Stomach (tissue), 4 donors: ENCODE measurements around the gene MBP.

Experiments
- POLR2A ChIP-seq, 4 donors: fragments of 450-650 bp; IDR thresholded peaks; one replicate each; pipeline ENCODE4 v1.6.1; 2016; ENCODE audit warnings: antibody characterized with exemption in 4 of 4, control low read depth in 2 of 4, mild to moderate bottlenecking in 1 of 4, moderate library complexity in 1 of 4
- POLR2AphosphoS5 ChIP-seq, 3 donors: sonication (generic); formaldehyde crosslinking; IDR thresholded peaks; one replicate each; pipeline ENCODE4 v1.6.1; 2016; ENCODE audit warnings: antibody characterized with exemption in 3 of 3
- TF ChIP-seq, protein P1 (sequence below), 7 experiments: fragments of 450-650 bp in 4 of 7; fragments of 200-600 bp in 3 of 7; sonication (generic) in 3 of 7; IDR thresholded peaks; one replicate each; pipeline ENCODE4 v1.5.1; 2016 to 2019; ENCODE audit warnings: antibody characterized with exemption in 7 of 7, control low read depth in 2 of 7, mild to moderate bottlenecking in 1 of 7

DNA sequence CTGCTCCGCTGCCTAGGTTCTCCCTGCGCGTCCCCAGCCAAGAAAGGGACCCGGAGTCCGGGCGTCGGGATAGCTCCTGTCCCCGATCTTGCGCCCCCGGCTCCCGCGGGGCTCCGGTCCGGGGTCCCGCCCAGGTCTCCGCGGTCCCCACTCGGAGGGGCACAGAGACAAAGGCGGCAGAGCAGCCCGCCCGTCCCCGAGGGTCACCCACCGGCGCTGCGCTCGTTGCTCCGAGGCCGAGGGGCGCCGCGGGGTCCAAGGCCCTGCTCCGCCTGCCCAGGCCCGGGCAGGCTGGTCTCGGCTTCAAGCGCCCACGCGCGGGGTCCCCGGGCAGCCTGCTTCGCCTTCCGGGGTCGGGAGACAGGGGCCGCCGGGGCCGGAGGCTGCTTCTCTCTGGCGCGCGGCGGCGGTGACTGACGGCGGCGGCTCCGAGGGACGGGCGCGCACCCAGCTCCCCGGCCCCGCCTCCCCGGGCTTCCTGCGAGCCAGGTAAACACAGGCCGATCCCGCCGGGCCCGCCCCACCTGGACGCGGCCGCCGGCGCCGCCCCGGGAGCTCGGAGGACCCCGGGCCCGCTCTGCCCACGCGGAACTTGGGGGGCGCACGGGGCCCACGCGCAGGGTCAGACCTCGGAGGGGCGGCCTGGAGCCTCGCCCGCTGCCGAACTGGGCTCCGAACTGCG is at the start of gene MBP:
- TF ChIP-seq POLR2A (IDR thresholded peaks at IDR 0.05) (peak in 1 of 4 donors; percentile 54), POLR2AphosphoS5 (IDR thresholded peaks at IDR 0.05) (peak in 2 of 3 donors; percentile 81 to 91)
- TF ChIP-seq, protein P1, sequence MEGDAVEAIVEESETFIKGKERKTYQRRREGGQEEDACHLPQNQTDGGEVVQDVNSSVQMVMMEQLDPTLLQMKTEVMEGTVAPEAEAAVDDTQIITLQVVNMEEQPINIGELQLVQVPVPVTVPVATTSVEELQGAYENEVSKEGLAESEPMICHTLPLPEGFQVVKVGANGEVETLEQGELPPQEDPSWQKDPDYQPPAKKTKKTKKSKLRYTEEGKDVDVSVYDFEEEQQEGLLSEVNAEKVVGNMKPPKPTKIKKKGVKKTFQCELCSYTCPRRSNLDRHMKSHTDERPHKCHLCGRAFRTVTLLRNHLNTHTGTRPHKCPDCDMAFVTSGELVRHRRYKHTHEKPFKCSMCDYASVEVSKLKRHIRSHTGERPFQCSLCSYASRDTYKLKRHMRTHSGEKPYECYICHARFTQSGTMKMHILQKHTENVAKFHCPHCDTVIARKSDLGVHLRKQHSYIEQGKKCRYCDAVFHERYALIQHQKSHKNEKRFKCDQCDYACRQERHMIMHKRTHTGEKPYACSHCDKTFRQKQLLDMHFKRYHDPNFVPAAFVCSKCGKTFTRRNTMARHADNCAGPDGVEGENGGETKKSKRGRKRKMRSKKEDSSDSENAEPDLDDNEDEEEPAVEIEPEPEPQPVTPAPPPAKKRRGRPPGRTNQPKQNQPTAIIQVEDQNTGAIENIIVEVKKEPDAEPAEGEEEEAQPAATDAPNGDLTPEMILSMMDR (IDR thresholded peaks at IDR 0.05), result no peak
